Endothelial cell of hepatic sinusoid (primary cell): ENCODE results near the gene TUBA1C.
"Not testable (repeated sequence)": the region's sequence is repeated elsewhere in the genome, so short reads cannot be mapped to it uniquely, and the experiment has no call there.

Source experiments
- in situ Hi-C: cut with HindIII; loops from 2 replicates; pipeline ENCODE4 v1.10.0; 2017; ENCODE audit warnings: low sequenced_read_pairs

Gene TUBA1C

GRCh38 chr12:49282302-49282701 lies 17.4 kb downstream of the TUBA1C start:
- in situ Hi-C loops = no loop called here

GRCh38 chr12:49282740-49283375 lies 18.0 kb downstream of the TUBA1C start:
- in situ Hi-C loops = not testable (repeated sequence)

GRCh38 chr12:49283541-49284429 lies 18.9 kb downstream of the TUBA1C start:
- in situ Hi-C loops = no loop called here

GRCh38 chr12:49284672-49285071 lies 19.8 kb downstream of the TUBA1C start:
- in situ Hi-C loops = no loop called here

GRCh38 chr12:49287876-49288275 lies 23.0 kb downstream of the TUBA1C start:
- in situ Hi-C loops = no loop called here

- in situ Hi-C loops = no loop called here
Observed at GRCh38 chr12:49288412-49288853, 23.6 kb downstream of the TUBA1C start.

- in situ Hi-C loops = no loop called here
Observed at GRCh38 chr12:49288922-49289555, 24.2 kb downstream of the TUBA1C start.

GRCh38 chr12:49292729-49293055 lies 27.8 kb downstream of the TUBA1C start:
- in situ Hi-C loops = no loop called here

- in situ Hi-C loops = no loop called here
Observed at GRCh38 chr12:49293056-49293956, 28.4 kb downstream of the TUBA1C start.

GRCh38 chr12:49294086-49294803 lies 29.4 kb downstream of the TUBA1C start:
- in situ Hi-C loops = no loop called here

GRCh38 chr12:49294804-49295081 lies 29.9 kb downstream of the TUBA1C start:
- in situ Hi-C loops = no loop called here

GRCh38 chr12:49295082-49295936 lies 30.4 kb downstream of the TUBA1C start, which contains the start of gene PRPH:
Gene PRPH (plus strand): TSS chr12:49295147. CDS start chr12:49295201, 54 bp downstream.
- in situ Hi-C loops = no loop called here

GRCh38 chr12:49296034-49296835 lies 31.4 kb downstream of the TUBA1C start:
- in situ Hi-C loops = no loop called here

GRCh38 chr12:49296836-49297694 lies 32.2 kb downstream of the TUBA1C start:
- in situ Hi-C loops = no loop called here

- in situ Hi-C loops = no loop called here
Observed at GRCh38 chr12:49297695-49298060, 32.8 kb downstream of the TUBA1C start.

- in situ Hi-C loops = no loop called here
Observed at GRCh38 chr12:49298160-49298559, 33.3 kb downstream of the TUBA1C start.

GRCh38 chr12:49301760-49302159 lies 36.9 kb downstream of the TUBA1C start:
- in situ Hi-C loops = no loop called here

GRCh38 chr12:49304161-49304560 lies 39.3 kb downstream of the TUBA1C start:
- in situ Hi-C loops = no loop called here
